HepG2 (cell line): Measurements from ENCODE around the gene ARHGEF16. TPM values are rescaled to one million over a fixed set of nuclear protein-coding genes. Genes with fewer than 3 reads are reported as not detected.

Source experiments
- AGO2 ChIP-seq: fragments of 200-400 bp; formaldehyde crosslinking; optimal IDR thresholded peaks from 2 replicates; pipeline ENCODE3; 2017; ENCODE audit warnings: mild to moderate bottlenecking, low read depth, low read length, moderate library complexity
- HCFC1 ChIP-seq: fragments of 150-350 bp; IDR thresholded peaks from 2 replicates; pipeline ENCODE4 v1.6.1; 2014; ENCODE audit warnings: low read depth, low read length
- POLR2G ChIP-seq: fragments of 200-400 bp; formaldehyde crosslinking; IDR thresholded peaks from 2 replicates; pipeline ENCODE4 v1.6.1; 2018; ENCODE audit warnings: mild to moderate bottlenecking, low read depth, low read length, moderate library complexity
- RNF2 ChIP-seq: fragments of 450-650 bp; conservative IDR thresholded peaks from 2 replicates; pipeline ENCODE4 v1.6.1; 2016; ENCODE audit warnings: low read depth
- ZNF263 ChIP-seq: sonication (generic); formaldehyde crosslinking; IDR thresholded peaks from 2 replicates; pipeline ENCODE4 v1.4.0; 2020; ENCODE audit warnings: missing genetic modification reagents
- ZNF282 ChIP-seq: fragments of 450-650 bp; IDR thresholded peaks from 2 replicates; pipeline ENCODE4 v1.6.1; 2018; ENCODE audit not compliant: partially characterized antibody
- ZNF530 ChIP-seq: sonication (generic); formaldehyde crosslinking; IDR thresholded peaks from 2 replicates; pipeline ENCODE4 v1.5.0; 2020; ENCODE audit warnings: low read depth, mild to moderate bottlenecking, missing genetic modification reagents
- ZNF607 ChIP-seq: sonication (generic); formaldehyde crosslinking; IDR thresholded peaks from 2 replicates; pipeline ENCODE4 v1.5.1; 2020; ENCODE audit warnings: missing genetic modification reagents, mild to moderate bottlenecking, borderline replicate concordance
- polyA plus RNA-seq, 8 experiments: library from polyadenylated mRNA; depleted of rRNA in 3 of 8; stranded (reverse) in 7 of 8; unstranded in 1 of 8; fragments of >200 nt; fragmentation: Illumina TruSeq in 4 of 8; extraction: Trizol in 4 of 8; gene quantifications; 2 replicates each; pipeline versions ENCODE4 v1.2.1 to v1.2.3, GENCODE V29; 2011 to 2016; ENCODE audit warnings: low read depth in 4 of 8, missing spikeins in 1 of 8, mixed read lengths in 1 of 8; ENCODE audit not compliant: insufficient read depth in 1 of 8
- total RNA-seq, 5 experiments: library from RNA; depleted of rRNA; stranded (reverse); fragments of >200 nt; fragmentation: Illumina TruSeq; extraction: Trizol; gene quantifications; 2 replicates each; pipeline ENCODE4 v1.2.3, GENCODE V29; 2016; ENCODE audit warnings: low read depth in 1 of 5
- TF ChIP-seq, protein P1 (sequence below), 2 experiments: fragments of 450-650 bp in 1 of 2; sonication (generic) in 1 of 2; formaldehyde crosslinking in 1 of 2; IDR thresholded peaks; 2 replicates each; pipeline versions ENCODE4 v1.6.1 to v1.8.0; 2016 to 2022; ENCODE audit warnings: antibody characterized with exemption in 1 of 2, mild to moderate bottlenecking in 1 of 2, missing genetic modification reagents in 1 of 2
- TF ChIP-seq, protein P2 (sequence below), 2 experiments: sonication (generic) in 1 of 2; formaldehyde crosslinking in 1 of 2; IDR thresholded peaks; 2 replicates each; pipeline versions ENCODE4 v1.5.1 to v1.6.1; 2011 to 2020; ENCODE audit warnings: borderline replicate concordance in 1 of 2, low read depth in 1 of 2, low read length in 1 of 2, mild to moderate bottlenecking in 1 of 2, missing genetic modification reagents in 1 of 2, moderate library complexity in 1 of 2
- TF ChIP-seq, protein P3 (sequence below): IDR thresholded peaks from 2 replicates; pipeline ENCODE4 v1.6.1; 2012; ENCODE audit warnings: inconsistent platforms

ARHGEF16 gene
- total and polyA plus RNA-seq, 2 of the 13 experiments (the other 11 are each of a cell fraction or from before 2014, with no cell fraction given): 20.3 to 39.9 TPM

DNA sequence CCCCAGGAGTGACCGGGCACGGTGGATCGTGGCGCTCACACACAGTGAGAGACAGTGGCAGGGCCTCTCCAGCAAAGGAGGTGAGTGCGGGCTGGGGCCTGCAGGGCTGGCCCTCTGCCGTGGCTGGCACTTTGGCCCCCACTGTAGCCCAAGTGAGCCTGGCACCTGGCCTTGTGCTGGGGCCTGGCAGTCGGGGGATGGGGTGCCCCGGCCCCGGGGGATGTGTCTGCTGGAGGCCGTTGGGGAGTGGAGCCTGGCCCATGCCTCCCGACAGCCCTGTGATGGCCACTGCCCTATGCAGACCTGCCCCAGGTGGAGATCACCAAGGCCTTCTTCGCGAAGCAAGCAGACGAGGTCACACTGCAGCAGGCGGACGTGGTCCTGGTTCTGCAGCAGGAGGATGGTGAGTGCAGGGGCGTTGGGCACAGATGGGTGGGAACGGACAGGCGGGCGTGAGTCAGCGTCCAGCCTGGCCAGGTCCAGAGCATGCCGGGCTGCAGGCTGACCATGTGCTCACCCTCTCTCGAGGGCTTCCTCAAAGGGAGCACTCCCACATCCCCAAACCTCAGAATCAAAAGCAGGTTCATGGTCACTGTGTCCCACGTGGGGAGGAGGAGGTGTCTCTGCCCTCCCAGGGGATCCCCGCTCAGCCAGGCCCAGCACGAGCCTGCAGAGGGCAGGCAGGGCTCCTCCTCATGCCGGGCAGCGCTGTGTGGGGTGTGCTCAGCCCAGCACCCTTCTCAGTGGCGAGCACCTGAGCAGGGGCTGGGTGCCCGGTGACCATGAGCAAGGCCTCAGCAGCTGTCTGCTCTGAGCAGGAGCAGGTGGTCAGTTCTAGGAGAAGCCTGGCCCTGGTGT, 25.3 kb downstream of the ARHGEF16 start (continued):
- TF ChIP-seq, protein P1, sequence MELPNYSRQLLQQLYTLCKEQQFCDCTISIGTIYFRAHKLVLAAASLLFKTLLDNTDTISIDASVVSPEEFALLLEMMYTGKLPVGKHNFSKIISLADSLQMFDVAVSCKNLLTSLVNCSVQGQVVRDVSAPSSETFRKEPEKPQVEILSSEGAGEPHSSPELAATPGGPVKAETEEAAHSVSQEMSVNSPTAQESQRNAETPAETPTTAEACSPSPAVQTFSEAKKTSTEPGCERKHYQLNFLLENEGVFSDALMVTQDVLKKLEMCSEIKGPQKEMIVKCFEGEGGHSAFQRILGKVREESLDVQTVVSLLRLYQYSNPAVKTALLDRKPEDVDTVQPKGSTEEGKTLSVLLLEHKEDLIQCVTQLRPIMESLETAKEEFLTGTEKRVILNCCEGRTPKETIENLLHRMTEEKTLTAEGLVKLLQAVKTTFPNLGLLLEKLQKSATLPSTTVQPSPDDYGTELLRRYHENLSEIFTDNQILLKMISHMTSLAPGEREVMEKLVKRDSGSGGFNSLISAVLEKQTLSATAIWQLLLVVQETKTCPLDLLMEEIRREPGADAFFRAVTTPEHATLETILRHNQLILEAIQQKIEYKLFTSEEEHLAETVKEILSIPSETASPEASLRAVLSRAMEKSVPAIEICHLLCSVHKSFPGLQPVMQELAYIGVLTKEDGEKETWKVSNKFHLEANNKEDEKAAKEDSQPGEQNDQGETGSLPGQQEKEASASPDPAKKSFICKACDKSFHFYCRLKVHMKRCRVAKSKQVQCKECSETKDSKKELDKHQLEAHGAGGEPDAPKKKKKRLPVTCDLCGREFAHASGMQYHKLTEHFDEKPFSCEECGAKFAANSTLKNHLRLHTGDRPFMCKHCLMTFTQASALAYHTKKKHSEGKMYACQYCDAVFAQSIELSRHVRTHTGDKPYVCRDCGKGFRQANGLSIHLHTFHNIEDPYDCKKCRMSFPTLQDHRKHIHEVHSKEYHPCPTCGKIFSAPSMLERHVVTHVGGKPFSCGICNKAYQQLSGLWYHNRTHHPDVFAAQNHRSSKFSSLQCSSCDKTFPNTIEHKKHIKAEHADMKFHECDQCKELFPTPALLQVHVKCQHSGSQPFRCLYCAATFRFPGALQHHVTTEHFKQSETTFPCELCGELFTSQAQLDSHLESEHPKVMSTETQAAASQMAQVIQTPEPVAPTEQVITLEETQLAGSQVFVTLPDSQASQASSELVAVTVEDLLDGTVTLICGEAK (IDR thresholded peaks at IDR 0.05): no peak
- TF ChIP-seq, protein P1 (CRISPR knock-in tag; IDR thresholded peaks at IDR 0.05): 0 out of 2 replicates have a peak, but pooled peaks have one; percentile 31
- TF ChIP-seq, protein P2, sequence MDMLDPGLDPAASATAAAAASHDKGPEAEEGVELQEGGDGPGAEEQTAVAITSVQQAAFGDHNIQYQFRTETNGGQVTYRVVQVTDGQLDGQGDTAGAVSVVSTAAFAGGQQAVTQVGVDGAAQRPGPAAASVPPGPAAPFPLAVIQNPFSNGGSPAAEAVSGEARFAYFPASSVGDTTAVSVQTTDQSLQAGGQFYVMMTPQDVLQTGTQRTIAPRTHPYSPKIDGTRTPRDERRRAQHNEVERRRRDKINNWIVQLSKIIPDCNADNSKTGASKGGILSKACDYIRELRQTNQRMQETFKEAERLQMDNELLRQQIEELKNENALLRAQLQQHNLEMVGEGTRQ (IDR thresholded peaks at IDR 0.05; ENCODE audit: low read depth, low read length): no peak
- TF ChIP-seq, protein P2 (CRISPR knock-in tag; IDR thresholded peaks at IDR 0.05; ENCODE audit: borderline replicate concordance): no peak
- no peak for TF ChIP-seq ZNF607 (CRISPR knock-in tag)
- no peak for TF ChIP-seq ZNF530
- 0 out of 2 replicates have a peak, but pooled peaks have one; percentile 3 for TF ChIP-seq POLR2G
- peak; percentile 85 for TF ChIP-seq AGO2
- no peak for TF ChIP-seq HCFC1
- TF ChIP-seq RNF2: 0 out of 2 replicates have a peak, but pooled peaks have one; percentile 43
- TF ChIP-seq, protein P3, sequence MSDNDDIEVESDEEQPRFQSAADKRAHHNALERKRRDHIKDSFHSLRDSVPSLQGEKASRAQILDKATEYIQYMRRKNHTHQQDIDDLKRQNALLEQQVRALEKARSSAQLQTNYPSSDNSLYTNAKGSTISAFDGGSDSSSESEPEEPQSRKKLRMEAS: peak; percentile 56; the same call in 1 of the 2 replicates
- no peak for TF ChIP-seq ZNF282
- peak; percentile 96 for TF ChIP-seq ZNF263 (CRISPR knock-in tag)
- TF ChIP-seq, all 625 proteins: peak for 20
